HEK293 (cell line): Measurements from ENCODE around the gene COA8.

ENCODE experiments used
- CTCF ChIA-PET: fragments of 350-600 bp; formaldehyde crosslinking; extraction: SDS; loops from one replicate; lab custom pipeline; 2021; ENCODE audit warnings: antibody characterized with exemption; lab: Yijun Ruan, JAX
- POLR2A ChIA-PET: fragments of 300-600 bp; formaldehyde crosslinking; extraction: SDS; loops from one replicate; lab custom pipeline; 2020; ENCODE audit warnings: antibody characterized with exemption, inconsistent platforms; lab: Yijun Ruan, JAX
- H3K27ac ChIP-seq: fragments of 200-500 bp; sonication (Bioruptor generic); 2 replicates; pipeline ENCODE4 v1.5.1; 2014; ENCODE audit warnings: low read depth, low read length, control low read depth, inconsistent platforms; ENCODE audit errors: extremely low read depth
- H3K36me3 ChIP-seq, 2 experiments: fragments of 200-500 bp in 1 of 2; sonication (Bioruptor generic) in 1 of 2; 1 replicate in 1 of 2; 2 replicates in 1 of 2; pipeline ENCODE4 v1.5.1; 2014 to 2017; ENCODE audit warnings: inconsistent platforms in 2 of 2, low read length in 2 of 2; ENCODE audit not compliant: control insufficient read depth in 2 of 2, insufficient read depth in 1 of 2
- H3K4me1 ChIP-seq: fragments of 200-500 bp; sonication (Bioruptor generic); 2 replicates; pipeline ENCODE4 v1.5.1; 2014; ENCODE audit warnings: mild to moderate bottlenecking, low read length, inconsistent platforms; ENCODE audit not compliant: control insufficient read depth, insufficient read depth
- H3K4me3 ChIP-seq: 2 replicates; pipeline ENCODE4 v1.5.1; 2011; ENCODE audit warnings: low read depth, mild to moderate bottlenecking, control low read depth, low read length, moderate library complexity
- H3K9me3 ChIP-seq: fragments of 200-500 bp; sonication (Bioruptor generic); 2 replicates; pipeline ENCODE4 v1.5.1; 2014; ENCODE audit warnings: low read depth, low read length, inconsistent platforms; ENCODE audit not compliant: control insufficient read depth, insufficient read depth
- CTCF ChIP-seq: fragments of 450-650 bp; formaldehyde crosslinking; IDR thresholded peaks from 2 replicates; pipeline ENCODE4 v1.5.1; 2016; ENCODE audit warnings: missing biosample characterization, missing genetic modification characterization
- EGR2 ChIP-seq: fragments of 450-650 bp; formaldehyde crosslinking; IDR thresholded peaks from 2 replicates; pipeline ENCODE4 v1.5.1; 2016; ENCODE audit warnings: low read depth, missing biosample characterization, missing genetic modification characterization
- GLIS1 ChIP-seq: fragments of 450-650 bp; formaldehyde crosslinking; IDR thresholded peaks from 2 replicates; pipeline ENCODE4 v1.5.1; 2016; ENCODE audit warnings: missing biosample characterization, missing genetic modification characterization
- INSM2 ChIP-seq: fragments of 450-650 bp; formaldehyde crosslinking; IDR thresholded peaks from 2 replicates; pipeline ENCODE4 v1.5.1; 2016; ENCODE audit warnings: missing biosample characterization, missing genetic modification characterization
- OSR2 ChIP-seq: fragments of 450-650 bp; formaldehyde crosslinking; IDR thresholded peaks from 2 replicates; pipeline ENCODE4 v1.5.1; 2016; ENCODE audit warnings: missing biosample characterization, missing genetic modification characterization
- SCRT1 ChIP-seq: fragments of 450-650 bp; formaldehyde crosslinking; IDR thresholded peaks from 2 replicates; pipeline ENCODE4 v1.5.1; 2016; ENCODE audit warnings: missing biosample characterization, missing genetic modification characterization, borderline replicate concordance
- SCRT2 ChIP-seq: fragments of 450-650 bp; formaldehyde crosslinking; IDR thresholded peaks from 2 replicates; pipeline ENCODE4 v1.5.1; 2016; ENCODE audit warnings: missing biosample characterization, missing genetic modification characterization
- ZBTB21 ChIP-seq: fragments of 450-650 bp; formaldehyde crosslinking; IDR thresholded peaks from 2 replicates; pipeline ENCODE4 v1.5.1; 2017; ENCODE audit warnings: missing biosample characterization, missing genetic modification characterization
- ZFHX2 ChIP-seq: fragments of 450-650 bp; formaldehyde crosslinking; conservative IDR thresholded peaks from 2 replicates; pipeline ENCODE4 v1.5.1; 2016; ENCODE audit warnings: missing biosample characterization, missing genetic modification characterization
- ZFP37 ChIP-seq: fragments of 450-650 bp; formaldehyde crosslinking; IDR thresholded peaks from 2 replicates; pipeline ENCODE4 v1.5.1; 2016; ENCODE audit warnings: missing biosample characterization, missing genetic modification characterization
- ZIC2 ChIP-seq: fragments of 450-650 bp; formaldehyde crosslinking; IDR thresholded peaks from 2 replicates; pipeline ENCODE4 v1.5.1; 2016; ENCODE audit warnings: missing biosample characterization, missing genetic modification characterization
- ZNF19 ChIP-seq: fragments of 450-650 bp; formaldehyde crosslinking; IDR thresholded peaks from 2 replicates; pipeline ENCODE4; 2016; ENCODE audit warnings: missing biosample characterization, missing genetic modification characterization, low read depth
- ZNF223 ChIP-seq: fragments of 450-650 bp; formaldehyde crosslinking; IDR thresholded peaks from 2 replicates; pipeline ENCODE4 v1.5.1; 2016; ENCODE audit warnings: missing biosample characterization, missing genetic modification characterization
- TF ChIP-seq, protein P1 (sequence below): fragments of 450-650 bp; formaldehyde crosslinking; IDR thresholded peaks from 2 replicates; pipeline ENCODE4 v1.5.1; 2016; ENCODE audit warnings: missing biosample characterization, missing genetic modification characterization

Gene COA8

GRCh38 chr14:103549361-103550311 is 13.1 kb upstream of the COA8 start (continued):
- no peak for TF ChIP-seq ZNF19 (tag by site-specific recombination)
- TF ChIP-seq ZFP37, result no peak
- TF ChIP-seq ZNF223, result no peak
- TF ChIP-seq ZBTB21 (tag by site-specific recombination), result no peak

DNA sequence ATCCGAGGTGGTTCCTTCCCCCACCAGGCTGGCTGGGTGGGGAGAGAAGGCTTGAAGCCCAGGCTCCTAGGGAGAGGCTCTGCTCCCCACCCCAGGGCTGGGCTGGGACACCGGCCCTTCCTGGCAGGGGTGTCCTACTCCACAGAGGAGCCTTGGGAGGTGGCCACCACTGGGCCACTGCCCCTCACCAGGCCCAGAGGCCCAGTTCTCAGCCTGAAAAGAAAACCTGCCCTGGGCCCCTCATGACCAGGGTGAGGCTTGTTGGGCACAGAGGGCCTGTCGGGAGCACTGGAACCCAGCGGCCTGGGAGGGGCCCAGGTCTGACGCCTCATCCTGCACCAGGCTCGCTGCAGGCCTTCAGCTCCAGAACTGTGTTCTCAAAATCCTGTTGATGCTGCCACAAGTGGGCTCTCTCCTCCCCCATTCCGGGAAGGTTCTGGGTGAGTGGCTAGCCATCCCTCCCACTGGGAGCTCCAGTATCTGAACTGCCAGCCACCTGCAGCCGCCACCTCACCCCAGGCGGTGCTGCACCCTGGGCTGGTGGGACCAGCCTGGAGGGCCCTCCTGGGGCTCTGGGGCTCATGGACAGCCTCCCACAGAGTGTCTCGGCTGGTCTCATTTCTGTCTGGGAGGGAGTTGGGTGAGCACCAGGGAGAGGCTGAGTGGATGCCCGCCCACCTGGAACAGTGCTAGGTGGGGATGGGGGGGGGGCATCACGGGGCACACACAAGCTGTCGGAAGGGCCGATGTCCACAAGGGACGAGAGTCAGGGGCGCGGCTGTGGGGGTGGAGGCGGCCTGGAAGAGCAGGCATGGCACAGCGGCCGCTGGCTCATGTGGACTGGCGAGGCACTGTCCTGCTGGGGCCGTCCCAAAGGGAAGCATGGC is 12.1 kb upstream of the COA8 start:
- Histone ChIP-seq H3K9me3 (no peaks in the 10 kb centered on the region), H3K36me3 (no peaks in the 10 kb centered on the region), H3K4me3 (no peak overlapping the region), H3K27ac (0 out of 2 replicates have a peak overlapping the region, but pooled peaks have one; percentile 24), H3K4me1 (no peaks in the 10 kb centered on the region; the same call in 1 of the 2 replicates)
- CTCF ChIA-PET, result interaction anchor here (0.6 to 6.0 kb wide), 3 partner anchors 33 to 876 kb away, joined by 3 to 48 read pairs (median 11); no protein-coding TSS in a partner anchor
- POLR2A ChIA-PET, result interaction anchor here (1.0 kb wide), 1 partner anchor 22 kb away, joined by 3 read pairs; no protein-coding TSS in a partner anchor
- TF ChIP-seq SCRT2 (tag by site-specific recombination) (peak; percentile 86), SCRT1 (tag by site-specific recombination) (peak; percentile 55), CTCF (tag by site-specific recombination) (peak; percentile 22; the same call in 1 of the 2 replicates), GLIS1 (peak; percentile 99), INSM2 (tag by site-specific recombination) (no peak), OSR2 (tag by site-specific recombination) (no peak), ZIC2 (peak; percentile 98), EGR2 (peak; percentile 63), ZFHX2 (tag by site-specific recombination) (peak; percentile 42; the same call in 1 of the 2 replicates)
- TF ChIP-seq, protein P1, sequence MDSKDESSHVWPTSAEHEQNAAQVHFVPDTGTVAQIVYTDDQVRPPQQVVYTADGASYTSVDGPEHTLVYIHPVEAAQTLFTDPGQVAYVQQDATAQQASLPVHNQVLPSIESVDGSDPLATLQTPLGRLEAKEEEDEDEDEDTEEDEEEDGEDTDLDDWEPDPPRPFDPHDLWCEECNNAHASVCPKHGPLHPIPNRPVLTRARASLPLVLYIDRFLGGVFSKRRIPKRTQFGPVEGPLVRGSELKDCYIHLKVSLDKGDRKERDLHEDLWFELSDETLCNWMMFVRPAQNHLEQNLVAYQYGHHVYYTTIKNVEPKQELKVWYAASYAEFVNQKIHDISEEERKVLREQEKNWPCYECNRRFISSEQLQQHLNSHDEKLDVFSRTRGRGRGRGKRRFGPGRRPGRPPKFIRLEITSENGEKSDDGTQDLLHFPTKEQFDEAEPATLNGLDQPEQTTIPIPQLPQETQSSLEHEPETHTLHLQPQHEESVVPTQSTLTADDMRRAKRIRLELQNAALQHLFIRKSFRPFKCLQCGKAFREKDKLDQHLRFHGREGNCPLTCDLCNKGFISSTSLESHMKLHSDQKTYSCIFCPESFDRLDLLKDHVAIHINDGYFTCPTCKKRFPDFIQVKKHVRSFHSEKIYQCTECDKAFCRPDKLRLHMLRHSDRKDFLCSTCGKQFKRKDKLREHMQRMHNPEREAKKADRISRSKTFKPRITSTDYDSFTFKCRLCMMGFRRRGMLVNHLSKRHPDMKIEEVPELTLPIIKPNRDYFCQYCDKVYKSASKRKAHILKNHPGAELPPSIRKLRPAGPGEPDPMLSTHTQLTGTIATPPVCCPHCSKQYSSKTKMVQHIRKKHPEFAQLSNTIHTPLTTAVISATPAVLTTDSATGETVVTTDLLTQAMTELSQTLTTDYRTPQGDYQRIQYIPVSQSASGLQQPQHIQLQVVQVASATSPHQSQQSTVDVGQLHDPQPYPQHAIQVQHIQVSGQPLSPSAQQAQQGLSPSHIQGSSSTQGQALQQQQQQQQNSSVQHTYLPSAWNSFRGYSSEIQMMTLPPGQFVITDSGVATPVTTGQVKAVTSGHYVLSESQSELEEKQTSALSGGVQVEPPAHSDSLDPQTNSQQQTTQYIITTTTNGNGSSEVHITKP, result peak; percentile 38; the same call in 1 of the 2 replicates
